Measurements from ENCODE around the gene NPHP4. TPM values are rescaled to one million over a fixed set of nuclear protein-coding genes. Genes with fewer than 3 reads are reported as not detected.

NPHP4 gene
- total and polyA plus RNA-seq, 10 of the 15 experiments (the other 5 are each of a cell fraction or from before 2014, with no cell fraction given): 0.16 to 10.5 (median 3.1) TPM

GRCh38 chr1:5972198-5972520 lies 20.1 kb downstream of the NPHP4 start:
- intact Hi-C loops (cut with micrococcal nuclease; ENCODE audit: unreplicated experiment) (no loop called here), in situ Hi-C loops (cut with MboI) (no loop called here)
- no TSS peak for BruUV-seq (replicated peaks)
- Histone ChIP-seq H3K27me3 (replicated peaks in 1 of 2; ENCODE audit: control insufficient read depth in 2 of 2, insufficient read depth in 2 of 2, low read length in 1 of 2) (no peaks in the 10 kb centered on the region), H3K4me2 (ENCODE audit: control insufficient read depth, insufficient read depth) (no peak overlapping the region), H3K79me2 (ENCODE audit: control insufficient read depth, insufficient read depth, low read length) (no peaks in the 10 kb centered on the region), H3K9ac (ENCODE audit: control insufficient read depth, insufficient read depth, low read length) (no peak overlapping the region), H4K20me1 (ENCODE audit: control insufficient read depth, insufficient read depth) (no peaks in the 10 kb centered on the region), H3K4me1 (ENCODE audit: control insufficient read depth, insufficient read depth, low read length) (no peaks in the 10 kb centered on the region), H2AFZ (ENCODE audit: control insufficient read depth, low read depth, low read length) (no peak overlapping the region), H3K27ac (ENCODE audit: control insufficient read depth, insufficient read depth) (no peak overlapping the region), H3K36me3 (ENCODE audit: control insufficient read depth in 2 of 2, insufficient read depth in 2 of 2, low read length in 1 of 2) (peaks cover 0 to 2% of the 10 kb centered on the region in 2 experiments; a peak in 3 of 4 replicates), H3K9me3 (replicated peaks; ENCODE audit: control insufficient read depth, insufficient read depth, low read length) (no peaks in the 10 kb centered on the region), H3K4me3 (no peak overlapping the region)
- FAIRE-seq: no peak
- WGBS (ENCODE audit: insufficient coverage, insufficient replicate concordance, low lambda C conversion rate, missing lambda C conversion rate): 81% methylated on average over 4 of the region's 4 CpGs
- RAD21 ChIA-PET (ENCODE audit: unreplicated experiment): no interaction called here
- no peak for TF ChIP-seq RUNX3 (IDR thresholded peaks at IDR 0.05; ENCODE audit: low read length)
- no peak for TF ChIP-seq ZSCAN29 (IDR thresholded peaks at IDR 0.05)
- TF ChIP-seq GATAD2B (conservative IDR thresholded peaks at IDR 0.05; ENCODE audit: low read depth): no peak
- no peak for TF ChIP-seq TAF1 (IDR thresholded peaks at IDR 0.05; ENCODE audit: borderline replicate concordance, low read depth, low read length)
- no peak for TF ChIP-seq SP1 (IDR thresholded peaks at IDR 0.05; ENCODE audit: low read depth, low read length)
- TF ChIP-seq NR2F1 (conservative IDR thresholded peaks at IDR 0.05): no peak
- TF ChIP-seq DPF2 (IDR thresholded peaks at IDR 0.05): no peak
- CTCF ChIA-PET: no interaction called here
- SMC1A ChIA-PET (ENCODE audit: uncharacterized antibody, unreplicated experiment): no interaction called here
- ATAC-seq: no peak
- POLR2A ChIA-PET: no interaction called here
- DNase-seq (ENCODE audit: low read depth, low spot score): no peak

- in situ Hi-C loops (cut with MboI) (no loop called here), intact Hi-C loops (cut with micrococcal nuclease; ENCODE audit: unreplicated experiment) (no loop called here)
- ChIA-PET CTCF (no interaction called here), SMC1A (ENCODE audit: uncharacterized antibody, unreplicated experiment) (no interaction called here), RAD21 (ENCODE audit: unreplicated experiment) (no interaction called here), POLR2A (no interaction called here)
- no peak overlapping the region for H3K9ac ChIP-seq (ENCODE audit: control insufficient read depth, insufficient read depth, low read length)
- ATAC-seq (no peak), DNase-seq (ENCODE audit: low read depth, low spot score) (no peak), FAIRE-seq (no peak)
- BruUV-seq (replicated peaks): no TSS peak
- no peak overlapping the region for H2AFZ ChIP-seq (ENCODE audit: control insufficient read depth, low read depth, low read length)
- no peak overlapping the region for H3K27ac ChIP-seq (ENCODE audit: control insufficient read depth, insufficient read depth)
- H3K27me3 ChIP-seq (replicated peaks in 1 of 2; ENCODE audit: control insufficient read depth in 2 of 2, insufficient read depth in 2 of 2, low read length in 1 of 2): no peaks in the 10 kb centered on the region
- H3K79me2 ChIP-seq (ENCODE audit: control insufficient read depth, insufficient read depth, low read length): no peaks in the 10 kb centered on the region
- no peaks in the 10 kb centered on the region for H3K4me1 ChIP-seq (ENCODE audit: control insufficient read depth, insufficient read depth, low read length)
- WGBS (ENCODE audit: insufficient coverage, insufficient replicate concordance, low lambda C conversion rate, missing lambda C conversion rate): 88% methylated on average over 22 of the region's 22 CpGs
- no peak overlapping the region for H3K4me3 ChIP-seq
- H3K36me3 ChIP-seq (ENCODE audit: control insufficient read depth in 2 of 2, insufficient read depth in 2 of 2, low read length in 1 of 2): peaks cover 0 to 4% of the 10 kb centered on the region in 2 experiments; a peak in 3 of 4 replicates
- H4K20me1 ChIP-seq (ENCODE audit: control insufficient read depth, insufficient read depth): no peaks in the 10 kb centered on the region
- no peaks in the 10 kb centered on the region for H3K9me3 ChIP-seq (replicated peaks; ENCODE audit: control insufficient read depth, insufficient read depth, low read length)
- no peak overlapping the region for H3K4me2 ChIP-seq (ENCODE audit: control insufficient read depth, insufficient read depth)
- TF ChIP-seq IKZF2 (IDR thresholded peaks at IDR 0.05) (no peak), SIN3A (IDR thresholded peaks at IDR 0.05; ENCODE audit: low read depth, low read length) (no peak), CBX5 (IDR thresholded peaks at IDR 0.05; ENCODE audit: low read depth) (no peak), CHD1 (IDR thresholded peaks at IDR 0.05; ENCODE audit: low read depth, low read length) (no peak), NFYA (IDR thresholded peaks at IDR 0.05; ENCODE audit: borderline replicate concordance, low read depth, low read length) (no peak), SUPT20H (IDR thresholded peaks at IDR 0.05; ENCODE audit: borderline replicate concordance, control insufficient read depth, low read depth, low read length) (no peak)
- TF ChIP-seq, protein P1, sequence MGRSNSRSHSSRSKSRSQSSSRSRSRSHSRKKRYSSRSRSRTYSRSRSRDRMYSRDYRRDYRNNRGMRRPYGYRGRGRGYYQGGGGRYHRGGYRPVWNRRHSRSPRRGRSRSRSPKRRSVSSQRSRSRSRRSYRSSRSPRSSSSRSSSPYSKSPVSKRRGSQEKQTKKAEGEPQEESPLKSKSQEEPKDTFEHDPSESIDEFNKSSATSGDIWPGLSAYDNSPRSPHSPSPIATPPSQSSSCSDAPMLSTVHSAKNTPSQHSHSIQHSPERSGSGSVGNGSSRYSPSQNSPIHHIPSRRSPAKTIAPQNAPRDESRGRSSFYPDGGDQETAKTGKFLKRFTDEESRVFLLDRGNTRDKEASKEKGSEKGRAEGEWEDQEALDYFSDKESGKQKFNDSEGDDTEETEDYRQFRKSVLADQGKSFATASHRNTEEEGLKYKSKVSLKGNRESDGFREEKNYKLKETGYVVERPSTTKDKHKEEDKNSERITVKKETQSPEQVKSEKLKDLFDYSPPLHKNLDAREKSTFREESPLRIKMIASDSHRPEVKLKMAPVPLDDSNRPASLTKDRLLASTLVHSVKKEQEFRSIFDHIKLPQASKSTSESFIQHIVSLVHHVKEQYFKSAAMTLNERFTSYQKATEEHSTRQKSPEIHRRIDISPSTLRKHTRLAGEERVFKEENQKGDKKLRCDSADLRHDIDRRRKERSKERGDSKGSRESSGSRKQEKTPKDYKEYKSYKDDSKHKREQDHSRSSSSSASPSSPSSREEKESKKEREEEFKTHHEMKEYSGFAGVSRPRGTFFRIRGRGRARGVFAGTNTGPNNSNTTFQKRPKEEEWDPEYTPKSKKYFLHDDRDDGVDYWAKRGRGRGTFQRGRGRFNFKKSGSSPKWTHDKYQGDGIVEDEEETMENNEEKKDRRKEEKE (IDR thresholded peaks at IDR 0.05): no peak
- TF ChIP-seq, protein P2, sequence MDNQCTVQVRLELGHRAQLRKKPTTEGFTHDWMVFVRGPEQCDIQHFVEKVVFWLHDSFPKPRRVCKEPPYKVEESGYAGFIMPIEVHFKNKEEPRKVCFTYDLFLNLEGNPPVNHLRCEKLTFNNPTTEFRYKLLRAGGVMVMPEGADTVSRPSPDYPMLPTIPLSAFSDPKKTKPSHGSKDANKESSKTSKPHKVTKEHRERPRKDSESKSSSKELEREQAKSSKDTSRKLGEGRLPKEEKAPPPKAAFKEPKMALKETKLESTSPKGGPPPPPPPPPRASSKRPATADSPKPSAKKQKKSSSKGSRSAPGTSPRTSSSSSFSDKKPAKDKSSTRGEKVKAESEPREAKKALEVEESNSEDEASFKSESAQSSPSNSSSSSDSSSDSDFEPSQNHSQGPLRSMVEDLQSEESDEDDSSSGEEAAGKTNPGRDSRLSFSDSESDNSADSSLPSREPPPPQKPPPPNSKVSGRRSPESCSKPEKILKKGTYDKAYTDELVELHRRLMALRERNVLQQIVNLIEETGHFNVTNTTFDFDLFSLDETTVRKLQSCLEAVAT (IDR thresholded peaks at IDR 0.05): no peak
Measured at GRCh38 chr1:5971471-5972197, 20.6 kb downstream of the NPHP4 start.

All from GM12878 (cell line).